Activated CD4-positive, alpha-beta T cell treated with anti-CD3 and anti-CD28 coated beads, Interleukin-2, amount 10 ng/mL, durations not matched to agents 7 days and 5 days (primary cell): ENCODE measurements around the gene MACROD2. TPM values are rescaled to one million over a fixed set of nuclear protein-coding genes. Genes with fewer than 3 reads are reported as not detected.

ENCODE experiments used
- CTCF ChIA-PET: fragments of 350-600 bp; sonication (Branson Sonifier 250); formaldehyde crosslinking; loops from one replicate; lab custom pipeline; 2021; ENCODE audit warnings: antibody characterized with exemption; lab: Charles Lee
- POLR2A ChIA-PET: fragments of 350-600 bp; sonication (Branson Sonifier 250); formaldehyde crosslinking; loops from one replicate; lab custom pipeline; 2021; ENCODE audit warnings: antibody characterized with exemption; lab: Charles Lee
- DNase-seq: peaks from one replicate; pipeline ENCODE4 v3.0.0-alpha.2; 2020
- H3K27ac Mint-ChIP-seq: one replicate; pipeline ENCODE4 v1.8.0; 2021; ENCODE audit warnings: mild to moderate bottlenecking, moderate library complexity, mixed read lengths
- H3K27me3 Mint-ChIP-seq: one replicate; pipeline ENCODE4 v1.8.0; 2021; ENCODE audit warnings: mixed read lengths
- H3K36me3 Mint-ChIP-seq: one replicate; pipeline ENCODE4 v1.8.0; 2021; ENCODE audit warnings: low read depth, mixed read lengths
- H3K4me1 Mint-ChIP-seq: one replicate; pipeline ENCODE4 v1.8.0; 2021; ENCODE audit warnings: mixed read lengths
- H3K4me3 Mint-ChIP-seq: one replicate; pipeline ENCODE4 v1.8.0; 2021; ENCODE audit warnings: mild to moderate bottlenecking, moderate library complexity, mixed read lengths
- H3K9me3 Mint-ChIP-seq: one replicate; pipeline ENCODE4 v1.8.0; 2021; ENCODE audit warnings: mixed read lengths
- total RNA-seq, 2 experiments: library from RNA; stranded (reverse); gene quantifications; one replicate each; pipeline ENCODE4 v1.2.3, GENCODE V29; 2021

Gene MACROD2
- total RNA-seq, 2 experiments from 2014 or later: not detected

- no peaks in the 10 kb centered on the region for H3K36me3 Mint-ChIP-seq
- POLR2A ChIA-PET: no interaction called here
- H3K4me3 Mint-ChIP-seq: no peak overlapping the region
- H3K9me3 Mint-ChIP-seq: no peaks in the 10 kb centered on the region
- H3K4me1 Mint-ChIP-seq: no peaks in the 10 kb centered on the region
- no peak for DNase-seq
- H3K27me3 Mint-ChIP-seq: no peaks in the 10 kb centered on the region
- CTCF ChIA-PET: interaction anchor here (0.5 kb wide), 1 partner anchor 1024 kb away, joined by 3 read pairs; no protein-coding TSS in a partner anchor
- H3K27ac Mint-ChIP-seq: no peak overlapping the region
Measured at GRCh38 chr20:14341801-14342200, 346.5 kb downstream of the MACROD2 start.

GRCh38 chr20:14342918-14343317 is 347.6 kb downstream of the MACROD2 start:
- no peaks in the 10 kb centered on the region for H3K27me3 Mint-ChIP-seq
- DNase-seq: no peak
- no peak overlapping the region for H3K27ac Mint-ChIP-seq
- ChIA-PET POLR2A (no interaction called here), CTCF (no interaction called here)
- H3K9me3 Mint-ChIP-seq: no peaks in the 10 kb centered on the region
- no peaks in the 10 kb centered on the region for H3K36me3 Mint-ChIP-seq
- no peaks in the 10 kb centered on the region for H3K4me1 Mint-ChIP-seq
- H3K4me3 Mint-ChIP-seq: no peak overlapping the region

GRCh38 chr20:14343491-14344065 is 348.3 kb downstream of the MACROD2 start:
- Mint-ChIP-seq H3K4me1 (no peaks in the 10 kb centered on the region), H3K27ac (no peak overlapping the region)
- CTCF ChIA-PET: no interaction called here

GRCh38 chr20:14344746-14345145 is 349.4 kb downstream of the MACROD2 start:
- no peaks in the 10 kb centered on the region for H3K9me3 Mint-ChIP-seq
- ChIA-PET POLR2A (no interaction called here), CTCF (no interaction called here)
- no peaks in the 10 kb centered on the region for H3K4me1 Mint-ChIP-seq
- H3K27ac Mint-ChIP-seq: no peak overlapping the region
- H3K27me3 Mint-ChIP-seq: no peaks in the 10 kb centered on the region
- H3K4me3 Mint-ChIP-seq: no peak overlapping the region
- H3K36me3 Mint-ChIP-seq: no peaks in the 10 kb centered on the region
- no peak for DNase-seq

More at GRCh38 chr20:14343491-14344065, 348.3 kb downstream of the MACROD2 start:
- POLR2A ChIA-PET: no interaction called here
- no peak overlapping the region for H3K4me3 Mint-ChIP-seq
- no peaks in the 10 kb centered on the region for H3K36me3 Mint-ChIP-seq
- no peaks in the 10 kb centered on the region for H3K9me3 Mint-ChIP-seq
- no peaks in the 10 kb centered on the region for H3K27me3 Mint-ChIP-seq
- no peak for DNase-seq

- CTCF ChIA-PET: no interaction called here
- H3K9me3 Mint-ChIP-seq: peaks cover 7% of the 10 kb centered on the region
Measured at GRCh38 chr20:14355791-14356190, 360.5 kb downstream of the MACROD2 start.

GRCh38 chr20:14360416-14360815 is 365.1 kb downstream of the MACROD2 start:
- H3K27ac Mint-ChIP-seq: no peak overlapping the region
- H3K4me3 Mint-ChIP-seq: no peak overlapping the region
- peaks cover 8% of the 10 kb centered on the region for H3K9me3 Mint-ChIP-seq
- CTCF ChIA-PET: no interaction called here
- no peaks in the 10 kb centered on the region for H3K27me3 Mint-ChIP-seq
- POLR2A ChIA-PET: no interaction called here
- no peak for DNase-seq
- no peaks in the 10 kb centered on the region for H3K4me1 Mint-ChIP-seq
- no peaks in the 10 kb centered on the region for H3K36me3 Mint-ChIP-seq

More at GRCh38 chr20:14355791-14356190, 360.5 kb downstream of the MACROD2 start:
- Mint-ChIP-seq H3K4me3 (no peak overlapping the region), H3K36me3 (no peaks in the 10 kb centered on the region), H3K27me3 (no peaks in the 10 kb centered on the region), H3K27ac (no peak overlapping the region), H3K4me1 (no peaks in the 10 kb centered on the region)
- no peak for DNase-seq
- POLR2A ChIA-PET: no interaction called here

GRCh38 chr20:14361509-14362345 is 366.4 kb downstream of the MACROD2 start:
- DNase-seq: no peak
- Mint-ChIP-seq H3K27me3 (no peaks in the 10 kb centered on the region), H3K4me1 (no peaks in the 10 kb centered on the region), H3K4me3 (no peak overlapping the region), H3K9me3 (peaks cover 8% of the 10 kb centered on the region), H3K36me3 (no peaks in the 10 kb centered on the region), H3K27ac (no peak overlapping the region)
- CTCF ChIA-PET: no interaction called here
- POLR2A ChIA-PET: no interaction called here

- Mint-ChIP-seq H3K27me3 (no peaks in the 10 kb centered on the region), H3K36me3 (no peaks in the 10 kb centered on the region), H3K4me3 (no peak overlapping the region), H3K4me1 (no peaks in the 10 kb centered on the region), H3K9me3 (no peaks in the 10 kb centered on the region), H3K27ac (no peak overlapping the region)
- ChIA-PET POLR2A (no interaction called here), CTCF (no interaction called here)
- DNase-seq: no peak
Measured at GRCh38 chr20:14374196-14374595, 378.9 kb downstream of the MACROD2 start.

GRCh38 chr20:14375416-14375985 is 380.2 kb downstream of the MACROD2 start:
- ChIA-PET CTCF (no interaction called here), POLR2A (no interaction called here)
- H3K4me3 Mint-ChIP-seq: no peak overlapping the region

GRCh38 chr20:14378326-14378725 is 383.0 kb downstream of the MACROD2 start:
- POLR2A ChIA-PET: no interaction called here
- Mint-ChIP-seq H3K27ac (no peak overlapping the region), H3K9me3 (peaks cover 5% of the 10 kb centered on the region), H3K4me3 (no peak overlapping the region), H3K27me3 (no peaks in the 10 kb centered on the region), H3K36me3 (no peaks in the 10 kb centered on the region), H3K4me1 (no peaks in the 10 kb centered on the region)
- CTCF ChIA-PET: no interaction called here
- no peak for DNase-seq

More at GRCh38 chr20:14375416-14375985, 380.2 kb downstream of the MACROD2 start:
- Mint-ChIP-seq H3K27ac (no peak overlapping the region), H3K36me3 (no peaks in the 10 kb centered on the region), H3K4me1 (no peaks in the 10 kb centered on the region), H3K9me3 (no peaks in the 10 kb centered on the region), H3K27me3 (no peaks in the 10 kb centered on the region)
- DNase-seq: no peak

- DNase-seq: no peak
- Mint-ChIP-seq H3K27me3 (no peaks in the 10 kb centered on the region), H3K27ac (no peak overlapping the region), H3K36me3 (no peaks in the 10 kb centered on the region), H3K9me3 (peaks cover 5% of the 10 kb centered on the region), H3K4me3 (no peak overlapping the region), H3K4me1 (no peaks in the 10 kb centered on the region)
- ChIA-PET CTCF (no interaction called here), POLR2A (no interaction called here)
Measured at GRCh38 chr20:14383335-14383734, 388.0 kb downstream of the MACROD2 start.

- no peak overlapping the region for H3K4me3 Mint-ChIP-seq
Measured at GRCh38 chr20:14384416-14385175, 389.3 kb downstream of the MACROD2 start.

More at GRCh38 chr20:14384416-14385175, 389.3 kb downstream of the MACROD2 start:
- CTCF ChIA-PET: no interaction called here
- POLR2A ChIA-PET: no interaction called here
- Mint-ChIP-seq H3K4me1 (no peaks in the 10 kb centered on the region), H3K27me3 (no peaks in the 10 kb centered on the region), H3K27ac (no peak overlapping the region), H3K9me3 (peaks cover 8% of the 10 kb centered on the region), H3K36me3 (no peaks in the 10 kb centered on the region)
- DNase-seq: no peak
